Measurements from ENCODE around the gene SMARCD3. TPM values are rescaled to one million over a fixed set of nuclear protein-coding genes. Genes with fewer than 3 reads are reported as not detected.

The SMARCD3 gene
- total RNA-seq, 1 experiment from 2014 or later: 27.8 TPM

DNA sequence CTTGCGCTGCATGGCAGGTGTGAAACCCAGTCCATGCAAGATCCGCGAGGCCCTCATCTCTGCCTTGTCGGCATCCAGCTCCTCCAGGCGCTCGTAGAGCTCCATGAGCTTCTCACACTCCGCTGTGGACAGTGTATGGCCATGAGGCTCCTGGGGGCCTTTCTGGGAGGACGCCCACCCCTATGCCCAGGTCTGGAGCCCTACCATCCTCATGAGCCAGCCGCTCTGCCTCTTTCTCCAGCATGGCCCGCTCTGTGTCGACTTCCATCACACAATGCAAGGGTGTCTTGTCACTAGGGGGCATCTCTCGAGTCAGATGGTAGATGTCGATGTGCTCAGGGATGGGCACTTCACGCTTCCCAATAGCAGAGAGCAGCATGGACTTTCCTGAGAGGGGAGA, 24.8 kb downstream of the SMARCD3 start:
- intact Hi-C loops (cut with micrococcal nuclease; ENCODE audit: unreplicated experiment): no loop called here
- DNase-seq (ENCODE audit: low read depth, low spot score) (no peak), ATAC-seq (no peak)
- POLR2A ChIA-PET: no interaction called here
- TF ChIP-seq POLR2AphosphoS5 (IDR thresholded peaks at IDR 0.05; ENCODE audit: low read depth, low read length) (no peak), SIN3A (IDR thresholded peaks at IDR 0.05; ENCODE audit: borderline replicate concordance, insufficient read depth, low read depth, low read length) (no peak), TCF7L2 (IDR thresholded peaks at IDR 0.05; ENCODE audit: low read depth, low read length) (no peak), REST (IDR thresholded peaks at IDR 0.05; ENCODE audit: insufficient read depth in 1 of 2, low read depth in 2 of 2, low read length in 1 of 2) (no peak)
- TF ChIP-seq, protein P1, sequence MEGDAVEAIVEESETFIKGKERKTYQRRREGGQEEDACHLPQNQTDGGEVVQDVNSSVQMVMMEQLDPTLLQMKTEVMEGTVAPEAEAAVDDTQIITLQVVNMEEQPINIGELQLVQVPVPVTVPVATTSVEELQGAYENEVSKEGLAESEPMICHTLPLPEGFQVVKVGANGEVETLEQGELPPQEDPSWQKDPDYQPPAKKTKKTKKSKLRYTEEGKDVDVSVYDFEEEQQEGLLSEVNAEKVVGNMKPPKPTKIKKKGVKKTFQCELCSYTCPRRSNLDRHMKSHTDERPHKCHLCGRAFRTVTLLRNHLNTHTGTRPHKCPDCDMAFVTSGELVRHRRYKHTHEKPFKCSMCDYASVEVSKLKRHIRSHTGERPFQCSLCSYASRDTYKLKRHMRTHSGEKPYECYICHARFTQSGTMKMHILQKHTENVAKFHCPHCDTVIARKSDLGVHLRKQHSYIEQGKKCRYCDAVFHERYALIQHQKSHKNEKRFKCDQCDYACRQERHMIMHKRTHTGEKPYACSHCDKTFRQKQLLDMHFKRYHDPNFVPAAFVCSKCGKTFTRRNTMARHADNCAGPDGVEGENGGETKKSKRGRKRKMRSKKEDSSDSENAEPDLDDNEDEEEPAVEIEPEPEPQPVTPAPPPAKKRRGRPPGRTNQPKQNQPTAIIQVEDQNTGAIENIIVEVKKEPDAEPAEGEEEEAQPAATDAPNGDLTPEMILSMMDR (IDR thresholded peaks at IDR 0.05): no peak
- CTCF ChIA-PET: no interaction called here
- H3K36me3 ChIP-seq (ENCODE audit: control insufficient read depth, insufficient read depth, low read length): peaks cover 28% of the 10 kb centered on the region
- in situ Hi-C loops (cut with HindIII; ENCODE audit: low pct_unique_long_range_greater_than_20kb, low sequenced_read_pairs): no loop called here
- no TSS peak for BruUV-seq (replicated peaks)
- H3K27ac ChIP-seq (ENCODE audit: low read length): no peak overlapping the region
- H3K4me1 ChIP-seq (ENCODE audit: control insufficient read depth, insufficient read depth, low read length): peaks cover 17% of the 10 kb centered on the region
- H3K4me3 ChIP-seq (ENCODE audit: low read depth in 2 of 2, low read length in 2 of 2): no peak overlapping the region
- no peaks in the 10 kb centered on the region for H3K9me3 ChIP-seq (ENCODE audit: control insufficient read depth, insufficient read depth, low read depth, low read length)
- H3K27me3 ChIP-seq (ENCODE audit: control insufficient read depth, insufficient read depth, low read length): no peaks in the 10 kb centered on the region

- intact Hi-C loops (cut with micrococcal nuclease; ENCODE audit: unreplicated experiment) (no loop called here), in situ Hi-C loops (cut with HindIII; ENCODE audit: low pct_unique_long_range_greater_than_20kb, low sequenced_read_pairs) (no loop called here)
- Histone ChIP-seq H3K4me3 (ENCODE audit: low read depth in 2 of 2, low read length in 2 of 2) (no peak overlapping the region), H3K4me1 (ENCODE audit: control insufficient read depth, insufficient read depth, low read length) (no peaks in the 10 kb centered on the region), H3K9me3 (ENCODE audit: control insufficient read depth, insufficient read depth, low read depth, low read length) (no peaks in the 10 kb centered on the region), H3K27ac (ENCODE audit: low read length) (no peak overlapping the region), H3K36me3 (ENCODE audit: control insufficient read depth, insufficient read depth, low read length) (peaks cover 48% of the 10 kb centered on the region), H3K27me3 (ENCODE audit: control insufficient read depth, insufficient read depth, low read length) (no peaks in the 10 kb centered on the region)
- no peak for TF ChIP-seq POLR2AphosphoS5 (IDR thresholded peaks at IDR 0.05; ENCODE audit: low read depth, low read length)
- no peak for TF ChIP-seq SIN3A (IDR thresholded peaks at IDR 0.05; ENCODE audit: borderline replicate concordance, insufficient read depth, low read depth, low read length)
- no peak for TF ChIP-seq TCF7L2 (IDR thresholded peaks at IDR 0.05; ENCODE audit: low read depth, low read length)
- no peak for TF ChIP-seq REST (IDR thresholded peaks at IDR 0.05; ENCODE audit: insufficient read depth in 1 of 2, low read depth in 2 of 2, low read length in 1 of 2)
- TF ChIP-seq, protein P1 (IDR thresholded peaks at IDR 0.05): no peak
- POLR2A ChIA-PET: no interaction called here
- no TSS peak for BruUV-seq (replicated peaks)
- ATAC-seq (no peak), DNase-seq (ENCODE audit: low read depth, low spot score) (no peak)
- CTCF ChIA-PET: no interaction called here
These were observed 30.3 kb downstream of the SMARCD3 start for GRCh38 chr7:151218170-151218569.

Measured in Panc1 (cell line).